ENCODE results near the gene ECHS1.

The ECHS1 gene

DNA sequence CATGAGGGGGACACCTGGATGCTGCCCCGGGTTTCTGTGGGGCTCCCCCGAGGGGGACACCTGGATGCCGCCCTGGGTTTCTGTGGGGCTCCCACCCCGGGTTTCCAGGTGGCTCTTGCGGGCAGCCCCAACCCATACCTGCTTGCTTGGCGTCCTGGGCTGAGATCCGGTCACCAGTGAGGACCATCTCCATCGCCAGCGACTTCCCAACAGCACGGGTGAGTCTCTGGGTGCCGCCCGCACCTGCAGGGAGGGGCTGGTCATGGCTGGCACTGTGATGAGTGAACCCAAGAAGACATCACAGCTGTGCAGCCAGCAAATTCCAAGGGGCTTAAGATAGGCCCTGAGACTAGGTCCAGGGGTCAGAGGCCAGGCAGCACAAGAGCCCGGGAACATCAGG, 6.4 kb downstream of the ECHS1 start:
- TF ChIP-seq, protein P1, sequence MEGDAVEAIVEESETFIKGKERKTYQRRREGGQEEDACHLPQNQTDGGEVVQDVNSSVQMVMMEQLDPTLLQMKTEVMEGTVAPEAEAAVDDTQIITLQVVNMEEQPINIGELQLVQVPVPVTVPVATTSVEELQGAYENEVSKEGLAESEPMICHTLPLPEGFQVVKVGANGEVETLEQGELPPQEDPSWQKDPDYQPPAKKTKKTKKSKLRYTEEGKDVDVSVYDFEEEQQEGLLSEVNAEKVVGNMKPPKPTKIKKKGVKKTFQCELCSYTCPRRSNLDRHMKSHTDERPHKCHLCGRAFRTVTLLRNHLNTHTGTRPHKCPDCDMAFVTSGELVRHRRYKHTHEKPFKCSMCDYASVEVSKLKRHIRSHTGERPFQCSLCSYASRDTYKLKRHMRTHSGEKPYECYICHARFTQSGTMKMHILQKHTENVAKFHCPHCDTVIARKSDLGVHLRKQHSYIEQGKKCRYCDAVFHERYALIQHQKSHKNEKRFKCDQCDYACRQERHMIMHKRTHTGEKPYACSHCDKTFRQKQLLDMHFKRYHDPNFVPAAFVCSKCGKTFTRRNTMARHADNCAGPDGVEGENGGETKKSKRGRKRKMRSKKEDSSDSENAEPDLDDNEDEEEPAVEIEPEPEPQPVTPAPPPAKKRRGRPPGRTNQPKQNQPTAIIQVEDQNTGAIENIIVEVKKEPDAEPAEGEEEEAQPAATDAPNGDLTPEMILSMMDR (conservative IDR thresholded peaks at IDR 0.05; ENCODE audit: low read depth, low read length): no peak
- H3K4me3 ChIP-seq (ENCODE audit: low read depth, low read length): no peak overlapping the region
- no peak for DNase-seq (ENCODE audit: low read depth)

DNA sequence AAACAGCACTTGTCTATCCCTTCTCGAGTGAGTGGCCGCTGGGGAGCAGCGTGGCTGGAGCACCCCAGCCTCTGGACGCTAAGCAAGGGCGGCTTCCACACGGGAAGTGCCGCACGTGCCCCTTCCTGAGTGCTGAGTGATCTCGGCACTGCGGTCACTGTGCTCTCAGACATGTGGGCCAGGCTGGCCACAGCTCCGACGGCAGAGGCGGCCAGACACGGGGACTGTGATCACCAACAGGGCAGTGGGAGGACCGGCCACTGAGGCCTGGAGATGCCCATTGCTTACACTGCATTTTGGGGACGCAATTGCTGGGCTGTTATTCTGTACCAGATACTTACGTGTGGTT, 7.0 kb downstream of the ECHS1 start:
- TF ChIP-seq, protein P1 (conservative IDR thresholded peaks at IDR 0.05; ENCODE audit: low read depth, low read length): no peak
- no peak overlapping the region for H3K4me3 ChIP-seq (ENCODE audit: low read depth, low read length)
- DNase-seq (ENCODE audit: low read depth): no peak

DNA sequence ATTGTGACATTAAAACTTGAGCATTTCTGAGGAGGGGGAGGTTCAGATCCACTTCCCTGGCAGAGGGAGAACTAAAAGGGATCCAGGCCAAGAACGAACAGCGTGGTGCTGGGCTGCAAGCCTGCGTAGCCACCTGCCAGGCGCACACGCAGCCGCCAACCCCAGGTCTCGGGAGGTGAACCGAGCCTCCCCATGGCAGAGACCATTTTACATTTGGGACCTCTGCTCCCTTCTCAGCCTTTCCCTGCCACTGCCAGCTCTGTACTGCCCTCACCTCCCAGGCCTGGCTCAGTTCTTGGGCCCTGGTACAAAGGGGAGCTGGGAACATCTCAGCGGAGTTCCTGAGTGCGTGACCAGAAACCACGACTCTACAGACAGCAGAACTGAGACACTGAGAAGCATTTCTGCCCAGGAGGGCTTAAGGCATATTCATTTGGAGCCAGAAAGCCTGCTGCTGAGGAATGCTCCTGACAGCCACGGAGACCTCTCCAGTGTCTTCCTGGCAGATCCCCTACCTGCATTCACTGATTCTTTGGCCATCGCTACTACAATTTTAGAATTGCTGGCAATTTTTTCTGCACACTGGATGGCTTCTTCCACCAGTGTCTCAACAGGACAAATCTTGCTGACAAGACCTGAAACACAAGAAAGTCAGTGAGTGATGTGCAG, 7.6 kb downstream of the ECHS1 start:
- TF ChIP-seq, protein P1 (conservative IDR thresholded peaks at IDR 0.05; ENCODE audit: low read depth, low read length): no peak
- no peak for DNase-seq (ENCODE audit: low read depth)
- no peak overlapping the region for H3K4me3 ChIP-seq (ENCODE audit: low read depth, low read length)

DNA sequence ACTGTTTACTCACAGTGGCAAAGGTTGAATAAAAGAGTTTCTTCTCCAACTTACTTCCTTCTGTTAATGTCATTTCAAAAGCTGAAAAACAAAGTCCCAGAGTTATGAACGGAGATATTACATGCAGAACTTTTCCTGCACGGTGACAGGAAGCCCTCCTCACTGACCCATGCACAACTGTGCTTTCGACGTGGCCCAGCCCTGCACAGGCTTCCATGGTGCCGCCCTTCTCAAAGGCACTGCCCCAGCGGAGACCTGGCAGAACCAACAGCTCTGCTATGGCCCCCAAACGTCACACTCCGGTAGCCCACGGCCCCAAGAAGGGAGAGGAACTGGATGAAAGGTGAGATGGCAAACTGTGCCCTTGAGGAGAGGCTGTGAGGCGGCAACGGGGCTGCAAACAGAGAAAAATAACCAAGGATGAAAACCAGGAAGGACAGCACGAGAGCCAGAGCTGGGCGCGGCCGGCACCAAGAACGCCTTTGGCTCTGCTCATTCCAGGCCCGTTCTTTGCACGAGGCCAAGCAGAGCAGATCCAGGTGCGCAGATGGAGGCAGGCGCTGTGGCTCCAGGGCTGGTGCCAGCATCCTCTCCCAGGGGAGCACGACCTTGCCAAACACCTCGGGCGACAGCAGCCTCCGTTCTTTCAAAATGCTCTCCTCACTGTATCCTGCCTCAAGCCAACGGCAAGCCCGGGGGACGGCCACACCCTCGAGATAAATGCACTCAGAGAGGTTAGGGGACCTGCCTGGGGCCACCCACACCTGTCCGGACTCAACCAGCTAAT, 8.3 kb downstream of the ECHS1 start:
- TF ChIP-seq, protein P1 (conservative IDR thresholded peaks at IDR 0.05; ENCODE audit: low read depth, low read length): no peak
- no peak overlapping the region for H3K4me3 ChIP-seq (ENCODE audit: low read depth, low read length)
- DNase-seq (ENCODE audit: low read depth): no peak

DNA sequence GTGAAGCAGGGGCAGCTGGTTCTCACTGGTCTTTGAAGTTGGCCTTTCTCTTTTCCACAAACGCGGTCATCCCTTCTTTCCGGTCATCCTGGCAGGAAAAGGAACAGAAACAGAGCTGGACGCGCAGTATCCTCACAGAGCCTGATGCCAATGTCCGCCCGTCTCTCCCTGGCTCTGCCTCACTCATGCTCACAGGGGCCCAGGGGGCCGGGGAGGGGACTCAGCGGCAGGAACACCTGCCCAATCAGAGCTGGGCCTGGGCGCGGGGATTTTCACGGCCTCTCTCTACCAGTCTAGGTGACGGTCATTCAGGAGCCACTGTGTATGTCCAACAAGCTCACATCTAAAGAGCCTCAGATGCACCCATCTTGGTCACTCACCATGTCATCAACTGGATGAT, 10.3 kb downstream of the ECHS1 start:
- DNase-seq (ENCODE audit: low read depth): no peak
- H3K4me3 ChIP-seq (ENCODE audit: low read depth, low read length): no peak overlapping the region
- TF ChIP-seq, protein P1 (conservative IDR thresholded peaks at IDR 0.05; ENCODE audit: low read depth, low read length): no peak

DNA sequence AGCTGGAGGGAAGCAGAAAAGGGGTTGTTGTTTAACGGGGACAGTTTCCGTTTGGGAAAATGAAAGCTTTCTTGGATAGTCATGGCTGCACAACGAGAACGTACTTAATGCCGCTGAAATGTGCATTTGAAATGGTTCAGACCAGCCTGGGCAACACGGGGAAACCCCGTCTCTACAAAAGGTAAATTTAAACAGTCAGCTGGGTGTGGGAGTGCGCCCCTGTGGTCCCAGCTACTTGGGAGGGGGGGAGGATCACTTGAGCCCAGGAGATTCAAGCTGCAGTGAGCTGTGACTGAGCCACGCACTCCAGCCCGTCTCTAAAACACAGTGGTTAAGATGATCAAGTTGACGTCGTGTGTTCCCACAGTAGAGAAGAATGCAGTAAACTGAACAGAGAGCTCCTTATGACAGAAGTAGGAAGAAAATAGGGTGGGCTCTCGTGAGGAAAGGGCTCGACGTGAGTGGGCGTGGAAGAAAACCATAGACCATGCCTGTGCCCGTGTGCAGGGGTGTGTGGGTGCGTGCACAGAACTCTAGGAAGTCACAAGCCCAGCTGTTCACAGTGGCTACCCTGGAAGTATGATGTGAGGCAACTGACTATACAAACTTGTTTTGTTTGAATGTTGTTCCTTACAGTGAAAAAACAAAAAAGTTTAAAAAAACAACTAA, 11.2 kb downstream of the ECHS1 start:
- TF ChIP-seq, protein P1 (conservative IDR thresholded peaks at IDR 0.05; ENCODE audit: low read depth, low read length): no peak
- DNase-seq (ENCODE audit: low read depth): no peak
- H3K4me3 ChIP-seq (ENCODE audit: low read depth, low read length): no peak overlapping the region
